HG03575 (cell line): ENCODE measurements around the gene FERMT1.

ENCODE experiments used
- ATAC-seq: cut with Tn5 transposase; IDR thresholded peaks from one replicate; pipeline ENCODE4 v1.9.1; 2021; ENCODE audit not compliant: unreplicated experiment, insufficient number of reproducible peaks, low FRiP score; ENCODE audit errors: extremely low read depth

Gene FERMT1

GRCh38 chr20:6122873-6123648 is at the start of gene FERMT1:
Gene FERMT1, minus strand, starts transcription at chr20:6123030. Its CDS starts 3,476 bp downstream, at chr20:6119554.
- no peak for ATAC-seq

DNA sequence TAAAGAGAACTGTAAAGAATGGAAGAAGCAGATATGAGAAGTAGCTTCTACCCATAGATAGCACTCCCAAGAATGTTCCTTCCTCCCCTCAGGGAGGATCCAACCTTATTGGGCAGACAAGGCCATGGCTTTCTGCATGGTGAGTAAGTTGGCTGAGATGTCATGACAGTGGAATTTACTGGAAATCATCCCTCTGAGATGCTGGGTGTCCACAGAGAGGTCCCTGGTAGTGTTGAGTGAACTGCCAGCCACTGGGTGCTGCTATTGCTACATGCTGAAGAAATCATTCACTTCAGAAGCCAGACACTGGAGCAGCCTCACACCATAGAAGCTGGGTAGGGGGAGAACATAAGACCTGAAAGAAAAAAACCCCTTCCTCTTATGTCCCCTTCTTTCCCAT is 46.4 kb upstream of the FERMT1 start:
- no peak for ATAC-seq

DNA sequence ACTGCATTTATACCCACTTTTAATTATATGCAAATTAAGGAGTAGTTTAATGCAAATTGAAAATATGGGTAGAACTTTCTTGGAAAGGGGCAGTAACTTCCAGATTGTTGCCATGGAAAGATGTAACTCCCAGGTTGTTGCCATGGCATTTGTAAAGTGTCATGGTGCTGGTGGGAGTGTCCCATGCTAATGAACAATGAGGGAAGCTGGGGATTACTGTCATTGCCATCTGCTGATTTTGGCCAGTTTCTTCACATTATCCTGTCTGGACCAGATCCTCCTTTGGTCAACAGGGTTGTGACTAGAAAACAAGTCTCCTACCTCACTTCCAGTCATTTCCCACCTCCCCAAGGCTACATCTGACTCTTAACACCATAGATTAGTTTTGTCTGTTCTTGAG is 45.4 kb upstream of the FERMT1 start:
- no peak for ATAC-seq

GRCh38 chr20:6165346-6165745 is 42.5 kb upstream of the FERMT1 start:
- ATAC-seq, result no peak

- ATAC-seq, result no peak
Observed at GRCh38 chr20:6164421-6165341, 41.9 kb upstream of the FERMT1 start.

DNA sequence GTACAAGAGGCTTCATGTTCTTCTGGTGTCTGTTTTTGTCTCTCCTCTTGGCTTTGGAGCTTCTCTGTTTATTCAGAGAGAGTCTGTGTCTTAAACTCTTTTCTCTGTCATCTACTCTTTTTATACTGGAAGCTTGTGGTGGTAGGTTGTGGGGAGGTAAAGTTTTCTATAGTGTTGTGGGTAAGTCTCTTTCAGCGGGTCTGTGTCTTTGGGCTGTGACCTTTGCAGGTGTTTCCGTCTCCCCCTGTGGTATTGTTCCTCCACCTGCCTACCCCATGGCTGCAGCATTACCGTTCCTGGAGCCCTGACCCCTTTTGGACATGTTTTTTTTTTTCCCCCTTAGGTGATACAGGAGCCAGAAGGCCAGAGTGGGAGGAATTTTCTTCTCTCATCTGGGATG is 37.9 kb upstream of the FERMT1 start:
- no peak for ATAC-seq

- no peak for ATAC-seq
Observed at GRCh38 chr20:6157345-6157744, 34.5 kb upstream of the FERMT1 start.

DNA sequence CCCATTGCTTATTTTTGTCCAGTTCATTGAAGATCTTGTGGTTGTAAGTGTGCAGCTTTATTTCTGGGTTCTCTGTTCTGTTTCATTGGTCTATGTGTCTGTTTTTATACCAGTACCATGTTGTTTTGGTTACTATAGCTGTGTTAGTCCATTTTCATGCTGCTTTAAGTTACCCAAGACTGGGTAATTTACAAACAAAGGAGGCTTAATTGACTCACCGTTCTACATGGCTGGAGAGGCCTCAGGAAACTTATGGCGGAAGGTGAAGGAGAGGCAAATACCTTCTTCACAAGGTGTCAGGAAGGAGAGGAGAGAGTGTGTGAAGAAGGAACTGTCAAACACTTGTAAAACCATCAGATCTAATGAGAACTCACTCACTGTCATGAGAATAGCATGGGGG is 29.9 kb upstream of the FERMT1 start:
- ATAC-seq, result no peak

DNA sequence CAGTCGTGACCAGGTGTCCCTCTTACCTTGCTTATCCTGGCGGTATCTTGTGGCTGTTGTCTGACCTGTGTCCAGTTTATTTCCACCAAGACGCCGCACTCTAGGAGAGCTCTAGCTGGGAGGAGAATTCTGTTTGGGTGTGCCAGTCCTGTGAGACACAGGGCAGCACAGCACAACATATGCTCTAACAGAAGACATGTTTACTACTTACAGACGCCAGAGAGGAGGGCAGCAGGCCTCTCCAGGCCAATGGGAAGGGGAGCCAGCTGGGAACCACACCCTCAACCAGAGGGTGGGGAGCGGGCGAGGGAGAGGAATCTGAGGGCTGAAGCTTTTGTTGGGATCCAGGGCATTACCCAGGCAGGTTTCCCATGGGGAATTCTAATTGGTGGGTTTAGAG is 25.2 kb upstream of the FERMT1 start:
- ATAC-seq, result no peak

GRCh38 chr20:6142348-6142993 is 19.6 kb upstream of the FERMT1 start:
- no peak for ATAC-seq

DNA sequence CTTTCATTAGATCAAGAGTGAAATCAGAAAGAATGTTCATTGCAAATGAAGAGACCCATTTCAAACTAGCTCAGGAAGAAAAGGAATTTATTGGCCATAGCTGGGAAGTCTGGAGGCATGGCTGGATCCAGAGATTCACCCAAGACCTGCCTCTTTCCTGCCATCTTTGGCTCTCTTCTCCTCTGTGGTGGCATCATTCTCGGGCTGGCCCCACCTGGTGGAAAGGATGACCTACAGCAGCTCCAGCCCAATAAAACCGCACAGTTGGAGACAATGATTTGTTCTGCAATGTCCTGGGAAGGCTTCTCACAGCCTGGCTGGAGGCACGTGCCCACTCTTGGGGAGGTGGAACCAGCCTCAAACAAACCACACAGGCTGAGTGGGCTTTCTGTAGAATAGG is 18.1 kb upstream of the FERMT1 start:
- no peak for ATAC-seq

GRCh38 chr20:6135347-6135746 is 12.5 kb upstream of the FERMT1 start:
- ATAC-seq, result no peak

DNA sequence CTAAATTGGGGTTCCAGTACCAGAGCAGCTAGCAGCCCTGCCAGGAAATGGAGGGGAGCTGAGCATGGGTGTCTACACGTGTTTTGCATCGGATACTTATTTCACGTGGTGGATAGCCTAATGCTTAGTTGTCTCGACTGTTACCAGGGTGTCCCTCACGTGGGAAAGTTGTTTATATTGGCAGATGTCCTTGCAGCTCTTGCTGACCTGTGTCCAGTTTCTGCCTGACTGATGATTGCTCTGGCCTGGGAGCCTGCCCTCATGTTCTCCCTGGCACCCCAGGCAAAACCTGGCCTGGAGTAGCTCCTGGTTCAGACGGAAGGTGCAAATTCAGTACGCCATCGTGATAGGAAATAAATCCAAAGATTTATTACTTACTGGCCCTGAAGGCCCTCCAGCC is 11.8 kb upstream of the FERMT1 start:
- no peak for ATAC-seq

GRCh38 chr20:6130045-6130444 is 7.2 kb upstream of the FERMT1 start:
- no peak for ATAC-seq

- no peak for ATAC-seq
Observed at GRCh38 chr20:6127825-6128224, 5.0 kb upstream of the FERMT1 start.

GRCh38 chr20:6126846-6127245 is 4.0 kb upstream of the FERMT1 start:
- no peak for ATAC-seq

DNA sequence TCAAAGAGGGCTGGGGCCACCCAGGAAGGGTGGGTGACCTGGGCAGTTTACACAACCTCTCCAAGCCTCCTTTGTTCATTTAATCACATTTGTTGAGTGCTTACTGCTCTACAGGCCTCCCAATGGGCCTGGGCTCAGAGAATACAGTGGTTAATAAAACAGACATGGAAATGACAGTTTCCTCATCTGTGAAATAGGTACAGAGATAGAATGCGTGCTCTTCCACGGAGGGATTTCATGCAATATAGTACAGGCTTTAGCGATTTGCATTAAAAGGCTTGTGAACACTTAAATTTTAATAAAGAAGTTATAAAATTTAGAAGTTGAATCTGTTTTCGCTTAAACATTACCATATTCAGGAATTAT is 802 bp upstream of the FERMT1 start:
- no peak for ATAC-seq

- no peak for ATAC-seq
Observed at GRCh38 chr20:6122111-6122872, 538 bp downstream of the FERMT1 start.

DNA sequence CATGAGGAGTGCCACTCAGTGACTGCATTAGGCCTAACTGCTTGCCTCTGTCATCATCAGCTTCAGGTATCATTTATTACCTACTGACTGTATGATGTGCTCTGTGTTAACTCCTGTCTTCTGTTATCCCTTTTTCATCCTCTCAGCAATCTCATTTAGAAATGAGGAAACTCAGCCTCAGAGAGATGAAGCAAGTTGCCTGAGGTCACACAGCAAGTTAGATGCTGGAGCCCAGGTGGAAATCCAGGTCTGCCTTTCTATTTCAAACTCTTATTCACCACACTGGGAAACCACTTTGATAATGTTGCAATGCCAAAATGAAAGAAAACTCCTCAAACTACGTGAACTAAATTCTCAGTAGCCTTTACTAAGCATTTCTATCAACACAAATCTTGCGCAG is 1.3 kb downstream of the FERMT1 start:
- no peak for ATAC-seq
